GM23248 (cell line): Measurements from ENCODE around the gene IFT81.

Experiments
- EZH2 ChIP-seq: fragments of 200-600 bp; sonication (generic); IDR thresholded peaks from 2 replicates; pipeline ENCODE4 v1.6.1; 2018; ENCODE audit warnings: antibody characterized with exemption, mild to moderate bottlenecking; ENCODE audit not compliant: insufficient read depth, poor library complexity, severe bottlenecking
- EZH2phosphoT487 ChIP-seq: fragments of 200-600 bp; sonication (generic); IDR thresholded peaks from 2 replicates; pipeline ENCODE4 v1.6.1; 2018; ENCODE audit warnings: antibody characterized with exemption, moderate library complexity, mild to moderate bottlenecking, low read depth; ENCODE audit not compliant: insufficient read depth

DNA sequence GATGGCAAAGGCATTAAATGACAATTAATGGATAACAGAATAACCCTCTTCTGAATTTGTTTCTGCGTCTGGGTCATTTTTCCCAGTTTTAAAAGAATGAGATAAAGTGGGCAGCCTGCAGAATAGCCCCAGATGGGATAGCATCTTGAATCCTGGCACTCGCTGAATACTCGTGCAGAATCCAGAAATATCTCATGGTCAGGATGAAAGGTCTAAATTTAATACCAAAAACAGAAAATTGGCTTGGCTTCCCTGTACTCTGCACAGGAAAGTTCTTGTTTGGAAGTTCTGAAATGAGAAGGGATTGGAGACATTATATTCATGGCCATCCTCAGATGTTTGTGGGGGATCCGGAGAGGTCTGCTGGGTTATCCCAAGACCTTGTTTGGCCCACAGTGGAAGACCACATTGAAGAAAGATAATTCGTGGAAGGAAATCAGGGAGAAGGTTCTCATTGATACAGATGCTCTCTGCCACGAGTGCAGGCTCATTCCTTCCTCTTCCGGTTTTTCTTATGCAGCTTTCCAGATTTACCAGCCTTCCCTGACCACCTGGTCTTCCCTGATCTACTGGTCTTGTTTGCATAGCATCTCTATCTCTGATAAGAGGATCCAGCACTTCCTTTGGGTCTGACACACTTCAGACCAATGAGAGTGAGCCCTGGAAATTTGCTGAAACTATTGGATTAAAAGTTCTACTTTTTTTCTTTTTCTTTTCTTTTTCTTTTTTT is 6.0 kb upstream of the IFT81 start:
- TF ChIP-seq EZH2 (no peak), EZH2phosphoT487 (no peak)
